ENCODE results near the gene CCDC107. TPM values are rescaled to one million over a fixed set of nuclear protein-coding genes. Genes with fewer than 3 reads are reported as not detected.

CCDC107 gene
- total and polyA plus RNA-seq, 9 of the 15 experiments (the other 6 are each of a cell fraction or from before 2014, with no cell fraction given) = 0.35 to 11.3 (median 6.9) TPM; not detected in 1

- TF ChIP-seq JUN (IDR thresholded peaks at IDR 0.05; ENCODE audit: borderline replicate concordance, low read depth, low read length) = 0 out of 2 replicates have a peak, but pooled peaks have one; percentile 9
- no peak for TF ChIP-seq JUN (CRISPR knock-in tag; IDR thresholded peaks at IDR 0.05; ENCODE audit: borderline replicate concordance)
- TF ChIP-seq TRIM24 (IDR thresholded peaks at IDR 0.05) = no peak; a peak in 1 of 4 replicates
- TF ChIP-seq NFYB (IDR thresholded peaks at IDR 0.05; ENCODE audit: extremely low read depth, insufficient read length) = no peak
- TF ChIP-seq TCF7L2 (IDR thresholded peaks at IDR 0.05; ENCODE audit: low read depth, low read length) = no peak
- TF ChIP-seq ZNF263 (CRISPR knock-in tag; IDR thresholded peaks at IDR 0.05; ENCODE audit: borderline replicate concordance) = no peak
- TF ChIP-seq ZNF644 (tag; IDR thresholded peaks at IDR 0.05; ENCODE audit: low read depth) = no peak
- 0 out of 2 replicates have a peak, but pooled peaks have one; percentile 28 for TF ChIP-seq SOX6 (IDR thresholded peaks at IDR 0.05)
- no peak for TF ChIP-seq PCBP1 (IDR thresholded peaks at IDR 0.05; ENCODE audit: low read depth, low read length, poor library complexity, severe bottlenecking)
- TF ChIP-seq PHF8 (IDR thresholded peaks at IDR 0.05; ENCODE audit: borderline replicate concordance, low read length) = peak; percentile 69; the same call in 1 of the 2 replicates
- TF ChIP-seq CCNT2 (IDR thresholded peaks at IDR 0.05; ENCODE audit: borderline replicate concordance, extremely low read depth, insufficient read length, low read depth, low read length) = peak; percentile 25
- TF ChIP-seq ZNF785 (CRISPR knock-in tag; IDR thresholded peaks at IDR 0.05) = no peak
- peak; percentile 84 to 94 for TF ChIP-seq MAZ (CRISPR knock-in tag; conservative IDR thresholded peaks at IDR 0.05 in 1 of 2, IDR thresholded peaks at IDR 0.05 in 1 of 2)
- TF ChIP-seq SPI1 (IDR thresholded peaks at IDR 0.05; ENCODE audit: borderline replicate concordance, low read depth, low read length) = no peak
These were observed 6.7 kb downstream of the CCDC107 start, which contains the start of gene ARHGEF39 (continued) for GRCh38 chr9:35664531-35665470.

Data from K562 (cell line).